Vagina (tissue), 2 donors: ENCODE measurements around the gene CFAP20. TPM values are rescaled to one million over a fixed set of nuclear protein-coding genes. Genes with fewer than 3 reads are reported as not detected.
"Not testable (repeated sequence)": the region's sequence is repeated elsewhere in the genome, so short reads cannot be mapped to it uniquely, and the experiment has no call there.

ENCODE experiments used
- DNase-seq, 2 donors: peaks; one replicate each; pipeline ENCODE4 v3.0.0-alpha.2; 2017; ENCODE audit errors: extremely low spot score in 2 of 2
- H3K27ac ChIP-seq: fragments of 200-600 bp; sonication (generic); one replicate; pipeline ENCODE4 v1.5.1; 2019
- H3K27me3 ChIP-seq: fragments of 200-600 bp; sonication (generic); one replicate; pipeline ENCODE4 v1.5.1; 2019
- H3K36me3 ChIP-seq, 2 donors: fragments of 200-600 bp; sonication (generic); one replicate each; pipeline ENCODE4 v1.5.1; 2017 to 2019
- H3K4me1 ChIP-seq: fragments of 200-600 bp; sonication (generic); one replicate; pipeline ENCODE4 v1.5.1; 2019
- H3K4me3 ChIP-seq, 2 donors: fragments of 200-600 bp; sonication (generic); 1 replicate in 1 of 2; 2 replicates in 1 of 2; pipeline ENCODE4 v1.5.1; 2016 to 2019
- H3K9me3 ChIP-seq: fragments of 200-600 bp; sonication (generic); one replicate; pipeline ENCODE4 v1.5.1; 2019
- POLR2A ChIP-seq, 2 donors: fragments of 450-650 bp; IDR thresholded peaks; one replicate each; pipeline ENCODE4 v1.6.1; 2017; ENCODE audit warnings: antibody characterized with exemption in 2 of 2, mild to moderate bottlenecking in 2 of 2, moderate library complexity in 2 of 2
- POLR2AphosphoS5 ChIP-seq, 2 donors: sonication (generic); formaldehyde crosslinking; IDR thresholded peaks; one replicate each; pipeline ENCODE4 v1.9.0; 2017; ENCODE audit warnings: antibody characterized with exemption in 2 of 2, mild to moderate bottlenecking in 2 of 2, low read depth in 1 of 2; ENCODE audit not compliant: insufficient read depth in 1 of 2
- intact Hi-C: fragments of 100-400 bp; cut with DNase I; formaldehyde crosslinking; loops from one replicate; pipeline ENCODE4 v1.15.1; 2023
- total RNA-seq: library from RNA; depleted of rRNA; stranded (reverse); fragments of >200 nt; gene quantifications from one replicate; pipeline ENCODE4 v1.2.3, GENCODE V29; 2016
- TF ChIP-seq, protein P1 (sequence below), 3 experiments: fragments of 450-650 bp in 2 of 3; fragments of 200-600 bp in 1 of 3; sonication (generic) in 1 of 3; IDR thresholded peaks; one replicate each; pipeline ENCODE4 v1.5.1; 2017 to 2019; ENCODE audit warnings: antibody characterized with exemption in 3 of 3, mild to moderate bottlenecking in 2 of 3, moderate library complexity in 2 of 3

The CFAP20 gene
- total RNA-seq, 1 donor from 2014 or later: 72.7 TPM

GRCh38 chr16:58098207-58099096, 30.7 kb downstream of the CFAP20 start:
- no peaks in the 10 kb centered on the region for H3K27me3 ChIP-seq
- no peaks in the 10 kb centered on the region for H3K9me3 ChIP-seq
- no peak for DNase-seq
- no peak overlapping the region for H3K4me3 ChIP-seq
- TF ChIP-seq POLR2AphosphoS5 (IDR thresholded peaks at IDR 0.05; ENCODE audit: insufficient read depth in 1 of 2, low read depth in 1 of 2): no peak
- TF ChIP-seq, protein P1, sequence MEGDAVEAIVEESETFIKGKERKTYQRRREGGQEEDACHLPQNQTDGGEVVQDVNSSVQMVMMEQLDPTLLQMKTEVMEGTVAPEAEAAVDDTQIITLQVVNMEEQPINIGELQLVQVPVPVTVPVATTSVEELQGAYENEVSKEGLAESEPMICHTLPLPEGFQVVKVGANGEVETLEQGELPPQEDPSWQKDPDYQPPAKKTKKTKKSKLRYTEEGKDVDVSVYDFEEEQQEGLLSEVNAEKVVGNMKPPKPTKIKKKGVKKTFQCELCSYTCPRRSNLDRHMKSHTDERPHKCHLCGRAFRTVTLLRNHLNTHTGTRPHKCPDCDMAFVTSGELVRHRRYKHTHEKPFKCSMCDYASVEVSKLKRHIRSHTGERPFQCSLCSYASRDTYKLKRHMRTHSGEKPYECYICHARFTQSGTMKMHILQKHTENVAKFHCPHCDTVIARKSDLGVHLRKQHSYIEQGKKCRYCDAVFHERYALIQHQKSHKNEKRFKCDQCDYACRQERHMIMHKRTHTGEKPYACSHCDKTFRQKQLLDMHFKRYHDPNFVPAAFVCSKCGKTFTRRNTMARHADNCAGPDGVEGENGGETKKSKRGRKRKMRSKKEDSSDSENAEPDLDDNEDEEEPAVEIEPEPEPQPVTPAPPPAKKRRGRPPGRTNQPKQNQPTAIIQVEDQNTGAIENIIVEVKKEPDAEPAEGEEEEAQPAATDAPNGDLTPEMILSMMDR (IDR thresholded peaks at IDR 0.05): no peak
- TF ChIP-seq POLR2A (IDR thresholded peaks at IDR 0.05): no peak
- intact Hi-C loops: no loop called here
- no peak overlapping the region for H3K27ac ChIP-seq
- no peaks in the 10 kb centered on the region for H3K36me3 ChIP-seq
- no peaks in the 10 kb centered on the region for H3K4me1 ChIP-seq

- no peaks in the 10 kb centered on the region for H3K36me3 ChIP-seq
- H3K4me1 ChIP-seq: no peaks in the 10 kb centered on the region
- no peaks in the 10 kb centered on the region for H3K9me3 ChIP-seq
- DNase-seq: no peak
- intact Hi-C loops: no loop called here
- H3K27ac ChIP-seq: no peak overlapping the region
- H3K4me3 ChIP-seq: no peak overlapping the region
- no peaks in the 10 kb centered on the region for H3K27me3 ChIP-seq
- no peak for TF ChIP-seq POLR2AphosphoS5 (IDR thresholded peaks at IDR 0.05; ENCODE audit: insufficient read depth in 1 of 2, low read depth in 1 of 2)
- TF ChIP-seq, protein P1 (IDR thresholded peaks at IDR 0.05): no peak
- no peak for TF ChIP-seq POLR2A (IDR thresholded peaks at IDR 0.05)
These were observed 32.9 kb downstream of the CFAP20 start for GRCh38 chr16:58096249-58096648.

DNA sequence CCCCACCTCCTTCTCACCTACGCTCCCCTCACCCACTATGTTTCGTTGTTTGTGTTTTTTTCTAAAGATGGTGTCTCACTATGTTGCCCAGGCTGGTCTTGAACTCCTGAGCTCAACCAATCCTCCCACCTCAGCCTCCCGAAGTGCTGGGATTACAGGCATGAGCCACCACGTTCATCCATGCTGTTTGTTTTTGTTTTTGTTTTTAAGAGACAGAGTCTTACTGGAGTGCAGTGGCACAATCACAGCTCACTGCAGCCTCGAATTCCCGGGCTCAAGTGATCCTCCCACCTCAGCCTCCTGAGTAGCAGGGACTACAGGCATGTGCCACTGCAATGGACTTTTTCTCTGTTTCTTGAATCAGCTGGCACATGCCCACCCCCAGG, 33.6 kb downstream of the CFAP20 start:
- H3K4me3 ChIP-seq, H3K9me3 ChIP-seq, DNase-seq, H3K27ac ChIP-seq, H3K4me1 ChIP-seq, H3K27me3 ChIP-seq, intact Hi-C loops, H3K36me3 ChIP-seq: not testable (repeated sequence)

DNA sequence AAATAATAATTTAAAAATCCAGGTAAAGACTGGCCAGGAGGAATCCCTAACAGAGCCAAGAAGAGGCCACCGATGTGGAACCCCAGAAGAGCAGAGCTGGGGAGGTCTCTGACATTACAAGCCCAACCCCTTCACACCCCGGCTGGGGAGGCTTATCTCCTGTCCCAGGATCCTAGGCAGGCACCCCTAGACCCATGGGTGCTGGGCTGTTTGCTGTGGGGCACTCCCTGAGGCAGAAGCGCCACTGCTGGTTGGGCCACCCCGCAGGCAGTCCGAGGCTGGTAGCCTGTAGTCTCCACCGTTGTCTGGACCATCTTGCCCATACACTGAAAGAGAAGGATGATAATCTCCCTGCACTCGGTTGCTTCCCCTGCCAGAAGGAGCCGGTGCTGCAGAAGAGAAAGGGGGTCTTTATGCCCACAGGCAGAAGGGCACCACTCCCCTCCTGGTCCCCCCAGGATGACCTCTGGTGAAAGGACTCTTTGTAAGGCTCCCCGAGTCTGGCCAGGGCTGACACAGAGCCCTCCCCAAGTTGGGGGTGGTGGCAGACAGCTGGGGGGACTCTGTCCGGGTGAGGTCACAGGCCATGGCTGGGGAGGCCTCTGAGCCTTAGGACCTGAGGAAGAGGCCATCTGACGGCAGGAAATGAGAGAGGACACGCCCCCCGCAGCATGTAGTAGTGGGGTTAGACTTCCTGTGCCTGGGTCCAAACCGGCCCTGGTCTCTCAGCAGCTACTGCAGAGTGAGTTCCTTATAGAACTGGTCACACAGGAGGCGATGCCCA, 34.2 kb downstream of the CFAP20 start:
- no peak for DNase-seq
- H3K27ac ChIP-seq: no peak overlapping the region
- no peaks in the 10 kb centered on the region for H3K36me3 ChIP-seq

GRCh38 chr16:58094026-58094425, 35.2 kb downstream of the CFAP20 start:
- no peaks in the 10 kb centered on the region for H3K36me3 ChIP-seq
- H3K9me3 ChIP-seq: no peaks in the 10 kb centered on the region
- no peaks in the 10 kb centered on the region for H3K4me1 ChIP-seq
- no peak for DNase-seq
- H3K27ac ChIP-seq: no peak overlapping the region
- no peak overlapping the region for H3K4me3 ChIP-seq
- TF ChIP-seq POLR2A (IDR thresholded peaks at IDR 0.05) (no peak), POLR2AphosphoS5 (IDR thresholded peaks at IDR 0.05; ENCODE audit: insufficient read depth in 1 of 2, low read depth in 1 of 2) (no peak)
- TF ChIP-seq, protein P1 (IDR thresholded peaks at IDR 0.05): no peak
- H3K27me3 ChIP-seq: no peaks in the 10 kb centered on the region
- intact Hi-C loops: no loop called here

More for the DNA sequence above, 34.2 kb downstream of the CFAP20 start:
- Histone ChIP-seq H3K9me3 (no peaks in the 10 kb centered on the region), H3K4me3 (no peak overlapping the region), H3K27me3 (no peaks in the 10 kb centered on the region), H3K4me1 (no peaks in the 10 kb centered on the region)
- intact Hi-C loops: no loop called here
- no peak for TF ChIP-seq POLR2A (IDR thresholded peaks at IDR 0.05)
- no peak for TF ChIP-seq POLR2AphosphoS5 (IDR thresholded peaks at IDR 0.05; ENCODE audit: insufficient read depth in 1 of 2, low read depth in 1 of 2)
- TF ChIP-seq, protein P1 (IDR thresholded peaks at IDR 0.05): no peak

DNA sequence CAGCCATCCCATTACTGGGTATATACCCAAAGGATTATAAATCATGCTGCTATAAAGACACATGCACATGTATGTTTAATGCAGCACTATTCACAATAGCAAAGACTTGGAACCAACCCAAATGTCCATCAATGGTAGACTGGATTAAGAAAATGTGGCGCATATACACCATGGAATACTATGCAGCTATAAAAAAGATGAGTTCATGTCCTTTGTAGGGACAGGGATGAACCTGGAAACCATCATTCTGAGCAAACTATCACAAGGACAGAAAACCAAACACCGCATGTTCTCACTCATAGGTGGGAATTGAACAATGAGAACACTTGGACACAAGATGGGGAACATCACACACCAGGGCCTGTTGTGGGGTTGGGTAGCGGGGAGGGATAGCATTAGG, 38.8 kb downstream of the CFAP20 start:
- H3K36me3 ChIP-seq, intact Hi-C loops, H3K27ac ChIP-seq: not testable (repeated sequence)

More for the DNA sequence above, 38.8 kb downstream of the CFAP20 start:
- not testable (repeated sequence) for H3K9me3 ChIP-seq, H3K4me3 ChIP-seq, DNase-seq, H3K27me3 ChIP-seq, H3K4me1 ChIP-seq
